K562 (cell line): ENCODE data around the gene POLE2. TPM values are rescaled to one million over a fixed set of nuclear protein-coding genes. Genes with fewer than 3 reads are reported as not detected.

ENCODE experiments used
- AFF1 ChIP-seq, 2 experiments: fragments of 450-650 bp; IDR thresholded peaks; 2 replicates each; pipeline ENCODE4 v1.6.1; 2018; ENCODE audit warnings: mild to moderate bottlenecking in 2 of 2, low read depth in 1 of 2; ENCODE audit not compliant: partially characterized antibody in 2 of 2
- BDP1 ChIP-seq: IDR thresholded peaks from 3 replicates; pipeline ENCODE4 v1.6.1; 2011; ENCODE audit not compliant: insufficient read length, insufficient read depth
- CBFB ChIP-seq: sonication (generic); formaldehyde crosslinking; IDR thresholded peaks from 2 replicates; pipeline ENCODE4 v1.4.0; 2020; ENCODE audit warnings: mild to moderate bottlenecking, missing genetic modification reagents
- CEBPG ChIP-seq, 3 experiments: fragments of 200-800 bp in 1 of 3; sonication (Bioruptor generic) in 1 of 3; sonication (generic) in 1 of 3; formaldehyde crosslinking in 1 of 3; IDR thresholded peaks in 2 of 3; conservative IDR thresholded peaks in 1 of 3; 2 replicates each; pipeline versions ENCODE4 v1.6.1 to v1.8.0; 2016 to 2022; ENCODE audit warnings: missing compliant biosample characterization in 2 of 3, missing genetic modification characterization in 2 of 3, mild to moderate bottlenecking in 1 of 3, missing genetic modification reagents in 1 of 3
- COPS2 ChIP-seq: fragments of 450-650 bp; conservative IDR thresholded peaks from 2 replicates; pipeline ENCODE4 v1.6.1; 2016; ENCODE audit warnings: mild to moderate bottlenecking, moderate library complexity
- CTBP1 ChIP-seq: fragments of 450-650 bp; IDR thresholded peaks from 2 replicates; pipeline ENCODE4 v1.6.1; 2016; ENCODE audit warnings: borderline replicate concordance
- GTF2E2 ChIP-seq: fragments of 200-800 bp; sonication (Bioruptor generic); IDR thresholded peaks from 2 replicates; pipeline ENCODE4 v1.6.1; 2016; ENCODE audit warnings: missing genetic modification characterization, missing compliant biosample characterization
- HMGN3 ChIP-seq: IDR thresholded peaks from 2 replicates; pipeline ENCODE4 v1.6.1; 2011; ENCODE audit warnings: borderline replicate concordance, low read depth, mild to moderate bottlenecking, mixed read lengths, low read length; ENCODE audit not compliant: insufficient read length; ENCODE audit errors: extremely low read depth
- HNRNPH1 ChIP-seq: fragments of 200-400 bp; formaldehyde crosslinking; optimal IDR thresholded peaks from 2 replicates; pipeline ENCODE3; 2017; ENCODE audit warnings: low read depth, mild to moderate bottlenecking, low read length, moderate library complexity
- JUN ChIP-seq, 2 experiments: sonication (generic) in 1 of 2; formaldehyde crosslinking in 1 of 2; IDR thresholded peaks; 2 replicates each; pipeline versions ENCODE4 v1.6.1 to v1.8.0; 2012 to 2022; ENCODE audit warnings: borderline replicate concordance in 2 of 2, mild to moderate bottlenecking in 2 of 2, improper control_type of control experiment in 1 of 2, low read depth in 1 of 2, low read length in 1 of 2, missing genetic modification reagents in 1 of 2
- NEUROD1 ChIP-seq: fragments of 150-350 bp; IDR thresholded peaks from 2 replicates; pipeline ENCODE4 v1.6.1; 2014; ENCODE audit warnings: borderline replicate concordance, low read length, low read depth; ENCODE audit not compliant: partially characterized antibody
- NKRF ChIP-seq: fragments of 450-650 bp; IDR thresholded peaks from 2 replicates; pipeline ENCODE4 v1.6.1; 2016; ENCODE audit warnings: borderline replicate concordance
- SLC30A9 ChIP-seq: fragments of 250-450 bp; sonication (Bioruptor Pico); IDR thresholded peaks from 2 replicates; pipeline ENCODE4 v1.8.0; 2022; ENCODE audit warnings: mild to moderate bottlenecking, moderate library complexity
- TRIM24 ChIP-seq, 2 experiments: fragments of 450-650 bp; IDR thresholded peaks; 2 replicates each; pipeline ENCODE4 v1.6.1; 2016
- TRIM25 ChIP-seq: fragments of 450-650 bp; IDR thresholded peaks from 2 replicates; pipeline ENCODE4 v1.7.0; 2016; ENCODE audit warnings: borderline replicate concordance
- ZNF124 ChIP-seq: sonication (generic); formaldehyde crosslinking; IDR thresholded peaks from 2 replicates; pipeline ENCODE4 v1.8.1; 2022; ENCODE audit warnings: missing genetic modification reagents
- ZNF699 ChIP-seq: fragments of 250-450 bp; sonication (Bioruptor Pico); IDR thresholded peaks from 2 replicates; pipeline ENCODE4 v1.8.0; 2021; ENCODE audit warnings: mild to moderate bottlenecking, moderate library complexity; ENCODE audit not compliant: insufficient replicate concordance
- ZNF79 ChIP-seq: fragments of 250-450 bp; sonication (Bioruptor Pico); IDR thresholded peaks from 2 replicates; pipeline ENCODE4 v1.4.0; 2020; ENCODE audit warnings: low read depth, mild to moderate bottlenecking, moderate library complexity
- polyA plus RNA-seq, 8 experiments: library from polyadenylated mRNA; depleted of rRNA in 4 of 8; stranded (reverse) in 5 of 8; unstranded in 3 of 8; fragments of >200 nt; fragmentation: Nextera tagmentation in 2 of 8; fragmentation: Illumina TruSeq in 1 of 8; extraction: Ambion mirVana in 2 of 8; extraction: Trizol in 1 of 8; gene quantifications; 2 replicates each; pipeline versions ENCODE4 v1.2.1 to v1.2.3, GENCODE V29; 2011 to 2014; ENCODE audit warnings: inconsistent platforms in 1 of 8, missing spikeins in 1 of 8
- total RNA-seq, 7 experiments: library from RNA; depleted of rRNA in 6 of 7; stranded (reverse); fragments of >200 nt in 6 of 7; fragmentation: Illumina TruSeq in 2 of 7; extraction: Trizol in 2 of 7; gene quantifications; 2 replicates each; pipeline versions ENCODE4 v1.2.1 to v1.2.3, GENCODE V29; 2011 to 2021; ENCODE audit warnings: low replicate concordance in 1 of 7

The POLE2 gene
- total and polyA plus RNA-seq, 9 of the 15 experiments (the other 6 are each of a cell fraction or from before 2014, with no cell fraction given), result 30.7 to 78.4 (median 55.4) TPM

GRCh38 chr14:49633640-49634546, 54.1 kb downstream of the POLE2 start (continued):
- TF ChIP-seq AFF1 (IDR thresholded peaks at IDR 0.05; ENCODE audit: low read depth in 1 of 2, partially characterized antibody in 2 of 2) (peak in 1 of 2 experiments; percentile 41), BDP1 (no peak), CTBP1 (peak; percentile 85), SLC30A9 (CRISPR knock-in tag) (no peak), CEBPG (CRISPR knock-in tag; IDR thresholded peaks at IDR 0.05) (no peak), CEBPG (tag; conservative IDR thresholded peaks at IDR 0.05 in 1 of 2, IDR thresholded peaks at IDR 0.05 in 1 of 2) (no peak), NEUROD1 (peak; percentile 61), JUN (IDR thresholded peaks at IDR 0.05; ENCODE audit: borderline replicate concordance, low read depth, low read length) (no peak), JUN (CRISPR knock-in tag; IDR thresholded peaks at IDR 0.05; ENCODE audit: borderline replicate concordance) (no peak; the same call in 1 of the 2 replicates), CBFB (CRISPR knock-in tag) (no peak), TRIM25 (no peak), NKRF (no peak; the same call in 1 of the 2 replicates), ZNF699 (CRISPR knock-in tag) (no peak), GTF2E2 (tag) (no peak; the same call in 1 of the 2 replicates), HMGN3 (peak; percentile 61), TRIM24 (IDR thresholded peaks at IDR 0.05) (no peak), ZNF124 (CRISPR knock-in tag) (no peak; the same call in 1 of the 2 replicates), HNRNPH1 (no peak), ZNF79 (CRISPR knock-in tag) (no peak), COPS2 (no peak)
